GM21447 (cell line): ENCODE measurements around the gene PSORS1C2.
"Not testable (repeated sequence)": the region's sequence is repeated elsewhere in the genome, so short reads cannot be mapped to it uniquely, and the experiment has no call there.

Source experiments
- ATAC-seq: cut with Tn5 transposase; IDR thresholded peaks from one replicate; pipeline ENCODE4 v1.9.1; 2021; ENCODE audit not compliant: unreplicated experiment

Gene PSORS1C2

GRCh38 chr6:31138982-31139381 lies at the start of gene PSORS1C2:
Gene PSORS1C2, minus strand, starts transcription at chr6:31139066. Its CDS starts 40 bp downstream, at chr6:31139026.
- no peak for ATAC-seq

- ATAC-seq, result no peak
These were observed 48.9 kb upstream of the PSORS1C2 start for GRCh38 chr6:31187780-31188194.

GRCh38 chr6:31186052-31186734 lies 47.3 kb upstream of the PSORS1C2 start:
- no peak for ATAC-seq

GRCh38 chr6:31185695-31186051 lies 46.8 kb upstream of the PSORS1C2 start:
- ATAC-seq, result not testable (repeated sequence)

GRCh38 chr6:31183859-31184258 lies 45.0 kb upstream of the PSORS1C2 start:
- not testable (repeated sequence) for ATAC-seq

GRCh38 chr6:31183287-31183686 lies 44.4 kb upstream of the PSORS1C2 start:
- ATAC-seq, result not testable (repeated sequence)

- ATAC-seq, result no peak
These were observed 41.6 kb upstream of the PSORS1C2 start for GRCh38 chr6:31180500-31180899.

- ATAC-seq, result no peak
These were observed 41.0 kb upstream of the PSORS1C2 start for GRCh38 chr6:31179896-31180295.

- no peak for ATAC-seq
These were observed 40.1 kb upstream of the PSORS1C2 start for GRCh38 chr6:31179042-31179386.

- no peak for ATAC-seq
These were observed 39.5 kb upstream of the PSORS1C2 start for GRCh38 chr6:31178143-31179041.

GRCh38 chr6:31175971-31176370 lies 37.1 kb upstream of the PSORS1C2 start:
- ATAC-seq, result no peak

GRCh38 chr6:31174378-31174777 lies 35.5 kb upstream of the PSORS1C2 start:
- ATAC-seq, result no peak

- ATAC-seq, result no peak
These were observed 34.5 kb upstream of the PSORS1C2 start for GRCh38 chr6:31173406-31173805.

GRCh38 chr6:31172973-31173384 lies 34.1 kb upstream of the PSORS1C2 start:
- no peak for ATAC-seq

GRCh38 chr6:31171931-31172905 lies 33.4 kb upstream of the PSORS1C2 start:
- no peak for ATAC-seq

- ATAC-seq, result no peak
These were observed 32.3 kb upstream of the PSORS1C2 start for GRCh38 chr6:31170987-31171671.

- ATAC-seq, result no peak
These were observed 31.7 kb upstream of the PSORS1C2 start, which contains the start of gene POU5F1 for GRCh38 chr6:31170600-31170881. Gene POU5F1, minus strand, starts transcription at chr6:31170682. Its CDS starts 62 bp downstream, at chr6:31170620.

GRCh38 chr6:31169858-31170599 lies 31.2 kb upstream of the PSORS1C2 start:
- ATAC-seq, result not testable (repeated sequence)

- no peak for ATAC-seq
These were observed 30.4 kb upstream of the PSORS1C2 start for GRCh38 chr6:31169123-31169857.
